HEK293T (cell line): Measurements from ENCODE around the gene ASAP2.

Experiments used
- CTCF ChIA-PET: fragments of 350-600 bp; formaldehyde crosslinking; extraction: SDS; loops from one replicate; lab custom pipeline; 2021; ENCODE audit warnings: antibody characterized with exemption, inconsistent platforms; lab: Yijun Ruan, JAX
- POLR2A ChIA-PET: fragments of 350-600 bp; formaldehyde crosslinking; extraction: SDS; loops from one replicate; lab custom pipeline; 2020; ENCODE audit warnings: antibody characterized with exemption, inconsistent platforms; lab: Yijun Ruan, JAX
- DNase-seq: peaks from one replicate; pipeline ENCODE4 v3.0.0; 2012; ENCODE audit warnings: mixed read lengths; ENCODE audit errors: extremely low spot score
- ARNT ChIP-seq: fragments of 450-650 bp; IDR thresholded peaks from 2 replicates; pipeline ENCODE4 v1.6.1; 2017; ENCODE audit warnings: mild to moderate bottlenecking
- BHLHE40 ChIP-seq: fragments of 450-650 bp; IDR thresholded peaks from 2 replicates; pipeline ENCODE4 v1.6.1; 2016; ENCODE audit warnings: mild to moderate bottlenecking, moderate library complexity, borderline replicate concordance
- CTBP1 ChIP-seq: fragments of 450-650 bp; IDR thresholded peaks from 2 replicates; pipeline ENCODE4 v1.6.1; 2016; ENCODE audit warnings: borderline replicate concordance
- ELF4 ChIP-seq: fragments of 450-650 bp; IDR thresholded peaks from 2 replicates; pipeline ENCODE4 v1.6.1; 2017; ENCODE audit warnings: antibody characterized with exemption
- FOXA1 ChIP-seq: fragments of 450-650 bp; IDR thresholded peaks from 2 replicates; pipeline ENCODE4 v1.6.1; 2016; ENCODE audit warnings: mild to moderate bottlenecking
- FOXK2 ChIP-seq: fragments of 450-650 bp; IDR thresholded peaks from 2 replicates; pipeline ENCODE4 v1.6.1; 2016; ENCODE audit warnings: mild to moderate bottlenecking
- FOXM1 ChIP-seq: fragments of 450-650 bp; IDR thresholded peaks from 2 replicates; pipeline ENCODE4 v1.6.1; 2017; ENCODE audit warnings: mild to moderate bottlenecking, borderline replicate concordance
- HDGF ChIP-seq: fragments of 450-650 bp; IDR thresholded peaks from 2 replicates; pipeline ENCODE4 v1.6.1; 2017; ENCODE audit warnings: antibody characterized with exemption, borderline replicate concordance
- L3MBTL2 ChIP-seq: fragments of 450-650 bp; conservative IDR thresholded peaks from 2 replicates; pipeline ENCODE4 v1.6.1; 2016; ENCODE audit warnings: mild to moderate bottlenecking
- LEF1 ChIP-seq: fragments of 450-650 bp; IDR thresholded peaks from 2 replicates; pipeline ENCODE4 v1.6.1; 2017; ENCODE audit warnings: mild to moderate bottlenecking, borderline replicate concordance
- NFRKB ChIP-seq: fragments of 450-650 bp; IDR thresholded peaks from 2 replicates; pipeline ENCODE4 v1.6.1; 2016; ENCODE audit warnings: mild to moderate bottlenecking, moderate library complexity
- SP1 ChIP-seq: fragments of 450-650 bp; IDR thresholded peaks from 2 replicates; pipeline ENCODE4 v1.6.1; 2017
- SUZ12 ChIP-seq: fragments of 450-650 bp; IDR thresholded peaks from 2 replicates; pipeline ENCODE4 v1.6.1; 2016; ENCODE audit warnings: mild to moderate bottlenecking
- TARDBP ChIP-seq: fragments of 450-650 bp; IDR thresholded peaks from 2 replicates; pipeline ENCODE4 v1.6.1; 2016
- ZNF384 ChIP-seq: fragments of 450-650 bp; IDR thresholded peaks from 2 replicates; pipeline ENCODE4 v1.6.1; 2016
- TF ChIP-seq, protein P1 (sequence below): fragments of 450-650 bp; IDR thresholded peaks from 2 replicates; pipeline ENCODE4 v1.6.1; 2016

Gene ASAP2

DNA sequence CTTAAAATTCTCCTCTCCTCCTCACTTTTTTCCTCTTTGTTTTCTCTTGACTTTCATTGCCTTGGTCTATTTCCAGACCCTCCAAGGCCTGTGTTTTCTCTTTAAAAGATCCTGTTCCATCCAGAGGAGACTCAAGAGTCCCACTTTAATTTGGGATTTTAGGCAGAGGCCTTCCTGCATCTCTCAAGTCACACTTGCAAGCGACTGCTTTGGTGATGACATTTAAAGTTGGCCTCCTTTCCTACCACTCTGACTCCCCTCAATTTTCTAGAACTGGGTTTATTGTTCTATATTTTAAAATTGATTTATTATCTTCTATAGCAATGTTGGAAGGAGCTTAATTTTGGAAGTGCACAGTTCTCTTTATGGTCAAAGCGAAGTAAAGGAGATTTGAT, 16.3 kb downstream of the ASAP2 start:
- CTCF ChIA-PET = interaction anchor here (0.6 kb wide), 1 partner anchor 9 kb away, joined by 3 read pairs; no protein-coding TSS in a partner anchor
- DNase-seq = no peak
- POLR2A ChIA-PET = no interaction called here
- TF ChIP-seq, protein P1, sequence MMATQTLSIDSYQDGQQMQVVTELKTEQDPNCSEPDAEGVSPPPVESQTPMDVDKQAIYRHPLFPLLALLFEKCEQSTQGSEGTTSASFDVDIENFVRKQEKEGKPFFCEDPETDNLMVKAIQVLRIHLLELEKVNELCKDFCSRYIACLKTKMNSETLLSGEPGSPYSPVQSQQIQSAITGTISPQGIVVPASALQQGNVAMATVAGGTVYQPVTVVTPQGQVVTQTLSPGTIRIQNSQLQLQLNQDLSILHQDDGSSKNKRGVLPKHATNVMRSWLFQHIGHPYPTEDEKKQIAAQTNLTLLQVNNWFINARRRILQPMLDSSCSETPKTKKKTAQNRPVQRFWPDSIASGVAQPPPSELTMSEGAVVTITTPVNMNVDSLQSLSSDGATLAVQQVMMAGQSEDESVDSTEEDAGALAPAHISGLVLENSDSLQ = no peak
- TF ChIP-seq SUZ12 (no peak), HDGF (no peak), NFRKB (no peak), SP1 (no peak)

DNA sequence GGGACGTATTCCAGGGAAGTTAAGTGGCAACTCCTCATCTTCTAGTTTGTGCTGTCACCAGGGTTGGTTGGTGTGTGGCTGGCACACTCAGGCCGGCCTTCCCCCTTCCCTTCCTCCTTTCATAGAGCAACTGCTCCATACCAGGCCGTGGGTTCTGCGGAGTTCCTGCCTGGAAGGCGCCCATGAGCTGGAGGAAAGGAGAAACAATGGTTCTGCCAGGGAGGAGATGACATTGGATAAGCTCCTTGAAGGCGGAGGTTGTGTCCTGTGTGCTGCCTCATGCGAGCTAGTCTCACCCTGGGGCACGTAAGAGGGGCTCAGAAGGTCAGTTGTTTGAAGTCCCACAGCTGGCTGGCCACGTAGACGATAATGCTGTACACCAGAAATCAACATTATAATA, 19.2 kb downstream of the ASAP2 start:
- no peak for DNase-seq
- CTCF ChIA-PET = no interaction called here
- TF ChIP-seq FOXM1 = no peak
- TF ChIP-seq ZNF384 = no peak
- TF ChIP-seq ELF4 = no peak
- TF ChIP-seq FOXK2 = no peak
- no peak for TF ChIP-seq SUZ12
- POLR2A ChIA-PET = no interaction called here

DNA sequence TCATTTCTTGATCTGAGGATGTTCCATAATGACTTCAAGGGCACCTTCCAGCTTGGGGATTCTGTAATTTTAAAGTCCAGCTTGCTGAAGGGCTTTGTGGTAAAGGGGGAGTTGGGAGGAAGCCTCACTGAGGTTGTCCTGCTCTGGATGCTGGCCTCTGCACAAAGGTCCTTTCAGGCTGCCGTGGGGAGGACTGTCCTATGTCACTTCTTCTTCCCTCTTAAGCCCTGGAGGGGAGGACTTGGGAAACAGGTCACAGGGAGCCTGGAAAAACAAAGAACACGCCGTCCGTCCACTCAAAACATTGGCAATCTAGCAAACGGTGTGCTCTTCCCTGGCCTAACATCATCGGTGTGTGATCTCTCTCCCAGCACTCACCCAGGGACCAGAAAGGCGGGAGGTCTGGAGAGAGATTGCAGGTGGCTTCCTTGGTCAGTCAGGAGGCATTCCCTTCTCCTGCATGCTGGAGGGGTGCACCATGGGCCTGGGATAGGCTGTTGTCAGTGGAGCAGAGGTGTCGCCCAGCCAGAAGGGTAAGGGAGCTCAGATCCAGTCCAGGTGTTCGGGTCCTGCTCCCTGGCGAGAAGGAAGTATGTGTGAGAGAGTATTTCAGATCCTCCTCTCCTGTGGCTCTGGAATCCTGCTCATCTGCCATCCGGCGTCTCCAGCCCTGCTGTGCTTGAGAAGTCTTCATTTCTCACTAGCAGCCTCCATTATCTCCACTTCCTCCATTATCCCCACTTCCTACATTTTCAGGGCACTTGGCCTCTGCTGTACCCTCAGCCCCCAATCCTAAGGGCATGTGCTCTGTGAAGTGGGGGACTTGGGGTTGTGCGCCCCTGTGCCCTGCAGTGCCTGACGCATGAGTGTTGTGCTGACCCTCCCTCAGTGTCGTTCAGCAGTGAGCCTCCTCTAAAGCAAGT, 20.1 kb downstream of the ASAP2 start:
- POLR2A ChIA-PET = no interaction called here
- no peak for DNase-seq
- TF ChIP-seq, protein P1 = no peak
- no peak for TF ChIP-seq SP1
- no peak for TF ChIP-seq SUZ12
- no peak for TF ChIP-seq ELF4
- no peak for TF ChIP-seq FOXK2
- TF ChIP-seq L3MBTL2 = no peak
- TF ChIP-seq BHLHE40 = no peak
- no peak for TF ChIP-seq NFRKB
- CTCF ChIA-PET = no interaction called here

DNA sequence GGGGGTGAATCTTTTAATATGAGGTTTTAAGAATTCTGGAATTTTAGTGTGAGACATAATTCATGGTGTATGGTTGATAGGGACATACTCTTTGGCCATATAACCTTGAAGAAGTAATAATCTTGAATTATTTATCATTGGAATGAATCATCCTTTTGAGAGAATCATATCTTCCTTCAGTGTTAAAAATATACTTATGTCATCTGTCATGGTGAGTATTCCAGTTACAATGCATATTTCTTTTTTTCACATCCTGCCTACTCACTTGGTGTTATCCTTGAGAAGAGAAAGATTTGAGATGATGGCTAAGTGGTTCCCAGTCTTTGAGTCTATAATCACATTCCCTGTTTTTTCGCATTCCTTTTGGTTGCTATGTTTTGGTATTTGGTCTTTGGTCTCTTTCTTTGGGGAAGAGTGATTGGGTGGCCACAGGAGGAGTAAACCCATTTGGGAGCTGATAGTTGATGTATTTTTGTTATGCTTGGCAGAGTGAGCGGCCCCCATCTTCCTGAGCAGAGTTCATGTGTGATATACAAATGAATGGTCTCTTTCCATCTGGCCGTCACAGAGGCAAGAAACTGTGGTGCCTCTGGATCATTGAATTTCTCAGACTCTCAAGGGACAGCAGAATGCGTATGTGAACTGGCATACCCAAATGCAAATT, 21.6 kb downstream of the ASAP2 start:
- CTCF ChIA-PET = no interaction called here
- DNase-seq = no peak
- TF ChIP-seq BHLHE40 (no peak), SP1 (no peak), FOXA1 (no peak), TARDBP (no peak), HDGF (no peak), FOXK2 (no peak), ELF4 (no peak), ARNT (no peak), SUZ12 (no peak), LEF1 (no peak), ZNF384 (no peak), NFRKB (no peak), L3MBTL2 (no peak)
- TF ChIP-seq, protein P1 = no peak
- POLR2A ChIA-PET = no interaction called here

DNA sequence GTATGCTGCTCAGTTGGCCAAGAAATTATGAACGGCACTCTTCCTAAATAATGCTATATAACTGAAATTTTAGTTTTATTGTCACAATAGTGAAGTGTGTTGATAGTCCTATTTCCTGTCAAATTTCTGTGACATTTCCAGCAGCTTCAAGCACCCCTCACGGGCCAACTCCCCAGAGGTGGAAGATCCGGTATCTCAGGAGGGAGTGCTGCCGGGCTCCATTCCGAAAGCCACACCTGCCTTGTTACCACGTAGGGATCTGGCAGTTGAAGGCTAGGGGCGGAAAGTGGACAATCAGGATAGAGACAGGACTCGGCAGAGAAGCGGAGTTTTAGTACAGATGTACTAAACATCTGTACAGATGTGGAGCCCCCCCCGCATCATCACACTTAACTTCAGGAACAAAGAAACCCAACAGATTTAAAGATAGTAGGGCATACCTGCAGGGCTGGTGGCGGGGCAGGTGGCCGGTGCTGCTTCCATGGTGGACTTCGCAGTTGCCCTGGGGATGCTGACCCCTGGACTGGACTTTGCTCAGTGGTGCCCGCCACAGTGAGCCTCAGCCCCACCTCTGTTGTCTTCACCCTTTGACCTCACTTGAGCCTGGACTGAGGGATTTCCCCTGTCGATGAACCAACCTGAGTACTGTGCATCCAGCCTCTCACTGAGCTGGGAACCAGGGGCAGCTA, 22.3 kb downstream of the ASAP2 start:
- no peak for TF ChIP-seq SP1
- no peak for TF ChIP-seq LEF1
- TF ChIP-seq FOXK2 = no peak
- no peak for TF ChIP-seq FOXM1
- TF ChIP-seq TARDBP = no peak
- no peak for TF ChIP-seq NFRKB
- no peak for TF ChIP-seq CTBP1
- TF ChIP-seq ZNF384 = no peak
- TF ChIP-seq BHLHE40 = no peak
- TF ChIP-seq L3MBTL2 = no peak
- no peak for TF ChIP-seq HDGF
- no peak for TF ChIP-seq FOXA1
- TF ChIP-seq SUZ12 = no peak
- no peak for TF ChIP-seq ELF4
- TF ChIP-seq ARNT = no peak
- TF ChIP-seq, protein P1 = no peak
- ChIA-PET POLR2A (no interaction called here), CTCF (no interaction called here)
- DNase-seq = no peak
